Measurements from ENCODE around the gene VWA3B. TPM values are rescaled to one million over a fixed set of nuclear protein-coding genes. Genes with fewer than 3 reads are reported as not detected.

Gene VWA3B
- total RNA-seq, 1 donor from 2014 or later = 0.17 TPM

- H3K36me3 ChIP-seq = no peaks in the 10 kb centered on the region
- DNase-seq (no peak), ATAC-seq (no peak)
- no peak overlapping the region for H3K27ac ChIP-seq
- no peak for TF ChIP-seq CTCF (IDR thresholded peaks at IDR 0.05)
- no peak overlapping the region for H3K4me3 ChIP-seq
- intact Hi-C loops (cut with DNase I) = no loop called here
- H3K4me1 ChIP-seq = no peaks in the 10 kb centered on the region
- no peaks in the 10 kb centered on the region for H3K9me3 ChIP-seq
- peaks cover 6% of the 10 kb centered on the region for H3K27me3 ChIP-seq
Measured at GRCh38 chr2:98063291-98063854, 23.6 kb upstream of the VWA3B start.

- no peaks in the 10 kb centered on the region for H3K4me1 ChIP-seq
- no peak for DNase-seq
- no peak for TF ChIP-seq CTCF (IDR thresholded peaks at IDR 0.05)
- no peaks in the 10 kb centered on the region for H3K9me3 ChIP-seq
- intact Hi-C loops (cut with DNase I) = no loop called here
- H3K27ac ChIP-seq = no peak overlapping the region
- H3K4me3 ChIP-seq = no peak overlapping the region
- no peak for ATAC-seq
- peaks cover 6% of the 10 kb centered on the region for H3K27me3 ChIP-seq
- H3K36me3 ChIP-seq = no peaks in the 10 kb centered on the region
Measured at GRCh38 chr2:98065808-98066207, 21.2 kb upstream of the VWA3B start.

DNA sequence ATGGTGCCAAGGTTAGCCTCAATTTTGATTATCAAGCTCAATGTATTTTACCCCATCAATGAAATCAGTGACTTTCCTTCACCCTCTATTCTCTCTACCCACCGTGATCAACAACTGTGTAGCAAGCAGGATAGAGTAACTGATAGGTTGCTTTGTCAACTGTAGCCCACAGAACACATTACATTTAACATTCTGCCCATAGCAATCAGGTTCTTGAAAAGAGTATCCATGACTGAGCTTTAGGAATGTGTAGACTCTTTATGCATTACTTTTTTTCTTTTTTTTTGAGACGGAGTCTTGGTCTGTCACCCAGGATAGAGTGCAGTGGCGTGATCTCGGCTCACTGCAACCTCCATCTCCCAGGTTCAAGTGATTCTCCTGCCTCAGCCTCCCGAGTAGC, 19.8 kb upstream of the VWA3B start:
- Histone ChIP-seq H3K9me3 (no peaks in the 10 kb centered on the region), H3K4me3 (no peak overlapping the region), H3K27ac (no peak overlapping the region), H3K4me1 (no peaks in the 10 kb centered on the region), H3K36me3 (no peaks in the 10 kb centered on the region), H3K27me3 (peaks cover 6% of the 10 kb centered on the region)
- DNase-seq (no peak), ATAC-seq (no peak)
- intact Hi-C loops (cut with DNase I) = no loop called here
- TF ChIP-seq CTCF (IDR thresholded peaks at IDR 0.05) = no peak

DNA sequence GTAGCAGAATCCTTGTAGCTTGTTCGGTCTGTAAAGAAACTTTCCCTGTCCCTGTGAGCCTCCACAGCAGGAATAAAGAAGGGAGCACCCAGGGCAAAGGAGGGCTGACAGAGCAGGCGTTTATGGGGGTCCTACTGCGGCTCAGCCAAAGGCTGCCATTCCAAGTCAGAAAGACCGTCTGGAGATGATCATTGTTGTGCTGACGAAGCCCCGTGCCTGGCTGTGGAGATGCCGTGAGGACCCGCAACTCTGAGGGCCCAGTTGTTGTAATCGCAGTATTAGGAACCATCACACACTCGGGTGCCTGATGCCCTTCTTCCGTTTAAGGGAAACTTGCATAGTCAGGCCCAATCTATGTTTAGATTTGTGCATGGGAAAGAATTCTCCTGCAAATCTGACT, 16.9 kb upstream of the VWA3B start:
- Histone ChIP-seq H3K27ac (no peak overlapping the region), H3K4me3 (no peak overlapping the region), H3K36me3 (no peaks in the 10 kb centered on the region), H3K27me3 (no peaks in the 10 kb centered on the region), H3K4me1 (no peaks in the 10 kb centered on the region), H3K9me3 (no peaks in the 10 kb centered on the region)
- no peak for DNase-seq
- ATAC-seq = no peak
- no peak for TF ChIP-seq CTCF (IDR thresholded peaks at IDR 0.05)
- intact Hi-C loops (cut with DNase I) = no loop called here

GRCh38 chr2:98072442-98072841, 14.5 kb upstream of the VWA3B start:
- TF ChIP-seq CTCF (IDR thresholded peaks at IDR 0.05) = no peak
- Histone ChIP-seq H3K27ac (no peak overlapping the region), H3K4me1 (no peaks in the 10 kb centered on the region), H3K9me3 (no peaks in the 10 kb centered on the region), H3K4me3 (no peak overlapping the region), H3K36me3 (no peaks in the 10 kb centered on the region), H3K27me3 (no peaks in the 10 kb centered on the region)
- DNase-seq (no peak), ATAC-seq (no peak)
- intact Hi-C loops (cut with DNase I) = no loop called here

GRCh38 chr2:98078701-98079100, 8.3 kb upstream of the VWA3B start:
- intact Hi-C loops (cut with DNase I) = no loop called here
- Histone ChIP-seq H3K4me3 (no peak overlapping the region), H3K27me3 (peaks cover 7% of the 10 kb centered on the region), H3K36me3 (no peaks in the 10 kb centered on the region), H3K4me1 (no peaks in the 10 kb centered on the region), H3K9me3 (no peaks in the 10 kb centered on the region), H3K27ac (no peak overlapping the region)
- no peak for DNase-seq
- TF ChIP-seq CTCF (IDR thresholded peaks at IDR 0.05) = no peak
- peak; percentile 17 for ATAC-seq

All from upper lobe of right lung (tissue), 1 donor.